B cell (primary cell): ENCODE results near the gene TMEM79.

Experiments used
- EZH2 ChIP-seq: IDR thresholded peaks from 2 replicates; pipeline ENCODE4 v1.6.1; 2012; ENCODE audit warnings: borderline replicate concordance, low read depth, mild to moderate bottlenecking, moderate library complexity, low read length; ENCODE audit not compliant: insufficient read depth, poor library complexity, severe bottlenecking
- TF ChIP-seq, protein P1 (sequence below): fragments of 200-600 bp; IDR thresholded peaks from one replicate; pipeline ENCODE4 v1.8.0; 2022; ENCODE audit warnings: antibody characterized with exemption, mild to moderate bottlenecking

- TF ChIP-seq, protein P1, sequence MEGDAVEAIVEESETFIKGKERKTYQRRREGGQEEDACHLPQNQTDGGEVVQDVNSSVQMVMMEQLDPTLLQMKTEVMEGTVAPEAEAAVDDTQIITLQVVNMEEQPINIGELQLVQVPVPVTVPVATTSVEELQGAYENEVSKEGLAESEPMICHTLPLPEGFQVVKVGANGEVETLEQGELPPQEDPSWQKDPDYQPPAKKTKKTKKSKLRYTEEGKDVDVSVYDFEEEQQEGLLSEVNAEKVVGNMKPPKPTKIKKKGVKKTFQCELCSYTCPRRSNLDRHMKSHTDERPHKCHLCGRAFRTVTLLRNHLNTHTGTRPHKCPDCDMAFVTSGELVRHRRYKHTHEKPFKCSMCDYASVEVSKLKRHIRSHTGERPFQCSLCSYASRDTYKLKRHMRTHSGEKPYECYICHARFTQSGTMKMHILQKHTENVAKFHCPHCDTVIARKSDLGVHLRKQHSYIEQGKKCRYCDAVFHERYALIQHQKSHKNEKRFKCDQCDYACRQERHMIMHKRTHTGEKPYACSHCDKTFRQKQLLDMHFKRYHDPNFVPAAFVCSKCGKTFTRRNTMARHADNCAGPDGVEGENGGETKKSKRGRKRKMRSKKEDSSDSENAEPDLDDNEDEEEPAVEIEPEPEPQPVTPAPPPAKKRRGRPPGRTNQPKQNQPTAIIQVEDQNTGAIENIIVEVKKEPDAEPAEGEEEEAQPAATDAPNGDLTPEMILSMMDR: no peak
- no peak for TF ChIP-seq EZH2
Measured at GRCh38 chr1:156247460-156248322, 36.4 kb upstream of the TMEM79 start, which contains the start of gene PAQR6.
